ENCODE data around the gene CHRM5. TPM values are rescaled to one million over a fixed set of nuclear protein-coding genes. Genes with fewer than 3 reads are reported as not detected.

CHRM5 gene
- total and polyA plus RNA-seq, 4 donors = 0.01 to 0.23 TPM; not detected in 2

DNA sequence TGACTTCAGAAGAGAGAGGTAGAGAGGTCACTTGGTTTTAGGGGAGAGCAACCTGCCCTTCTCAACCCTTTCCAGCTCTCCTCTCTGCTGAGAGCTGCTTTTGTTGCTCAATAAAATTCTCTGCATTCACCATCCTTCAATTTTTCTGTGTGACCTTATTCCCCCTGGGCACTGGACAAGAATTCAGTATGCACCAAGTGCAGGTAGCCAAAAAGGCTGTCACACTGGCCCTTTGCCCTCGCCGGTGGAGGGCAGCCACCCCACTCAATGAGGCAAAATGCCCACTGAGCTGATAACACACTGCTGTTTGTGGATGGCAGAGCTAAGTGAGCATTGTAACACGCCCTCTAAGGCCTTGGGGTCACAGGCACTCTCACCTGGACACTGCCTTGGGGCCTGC lies 146.4 kb downstream of the CHRM5 start:
- Histone ChIP-seq H3K9ac (ENCODE audit: insufficient read depth in 1 of 2, low read length in 2 of 2) (no peak overlapping the region), H3K4me3 (no peak overlapping the region), H3K27ac (ENCODE audit: low read depth in 1 of 2, low read length in 1 of 2) (no peak overlapping the region), H3K27me3 (ENCODE audit: control insufficient read depth in 3 of 3, insufficient read depth in 3 of 3, low read length in 2 of 3) (no peaks in the 10 kb centered on the region), H3K9me3 (ENCODE audit: control insufficient read depth in 4 of 4, insufficient read depth in 3 of 4, low read length in 3 of 4) (no peaks in the 10 kb centered on the region), H3K36me3 (ENCODE audit: control insufficient read depth in 4 of 4, insufficient read depth in 4 of 4, low read length in 4 of 4) (no peaks in the 10 kb centered on the region), H3K4me1 (ENCODE audit: control insufficient read depth in 5 of 5, insufficient read depth in 5 of 5, low read length in 5 of 5) (no peaks in the 10 kb centered on the region)
- 90 to 100% methylated on average over 3 of the region's 3 CpGs for WGBS, 2 donors
- ATAC-seq (ENCODE audit: insufficient read depth, low FRiP score) (no peak), DNase-seq (no peak)
- TF ChIP-seq, protein P1, sequence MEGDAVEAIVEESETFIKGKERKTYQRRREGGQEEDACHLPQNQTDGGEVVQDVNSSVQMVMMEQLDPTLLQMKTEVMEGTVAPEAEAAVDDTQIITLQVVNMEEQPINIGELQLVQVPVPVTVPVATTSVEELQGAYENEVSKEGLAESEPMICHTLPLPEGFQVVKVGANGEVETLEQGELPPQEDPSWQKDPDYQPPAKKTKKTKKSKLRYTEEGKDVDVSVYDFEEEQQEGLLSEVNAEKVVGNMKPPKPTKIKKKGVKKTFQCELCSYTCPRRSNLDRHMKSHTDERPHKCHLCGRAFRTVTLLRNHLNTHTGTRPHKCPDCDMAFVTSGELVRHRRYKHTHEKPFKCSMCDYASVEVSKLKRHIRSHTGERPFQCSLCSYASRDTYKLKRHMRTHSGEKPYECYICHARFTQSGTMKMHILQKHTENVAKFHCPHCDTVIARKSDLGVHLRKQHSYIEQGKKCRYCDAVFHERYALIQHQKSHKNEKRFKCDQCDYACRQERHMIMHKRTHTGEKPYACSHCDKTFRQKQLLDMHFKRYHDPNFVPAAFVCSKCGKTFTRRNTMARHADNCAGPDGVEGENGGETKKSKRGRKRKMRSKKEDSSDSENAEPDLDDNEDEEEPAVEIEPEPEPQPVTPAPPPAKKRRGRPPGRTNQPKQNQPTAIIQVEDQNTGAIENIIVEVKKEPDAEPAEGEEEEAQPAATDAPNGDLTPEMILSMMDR (IDR thresholded peaks at IDR 0.05; ENCODE audit: control extremely low read depth, extremely low read depth) = no peak

- TF ChIP-seq, protein P1 (IDR thresholded peaks at IDR 0.05; ENCODE audit: control extremely low read depth, extremely low read depth) = no peak
- DNase-seq (no peak), ATAC-seq (ENCODE audit: insufficient read depth, low FRiP score) (no peak)
- no peak overlapping the region for H3K27ac ChIP-seq (ENCODE audit: low read depth in 1 of 2, low read length in 1 of 2)
- no peaks in the 10 kb centered on the region for H3K9me3 ChIP-seq (ENCODE audit: control insufficient read depth in 4 of 4, insufficient read depth in 3 of 4, low read length in 3 of 4)
- 75 to 90% methylated on average over 2 of the region's 2 CpGs for WGBS, 2 donors
- H3K9ac ChIP-seq (ENCODE audit: insufficient read depth in 1 of 2, low read length in 2 of 2) = no peak overlapping the region
- H3K27me3 ChIP-seq (ENCODE audit: control insufficient read depth in 3 of 3, insufficient read depth in 3 of 3, low read length in 2 of 3) = no peaks in the 10 kb centered on the region
- no peaks in the 10 kb centered on the region for H3K36me3 ChIP-seq (ENCODE audit: control insufficient read depth in 4 of 4, insufficient read depth in 4 of 4, low read length in 4 of 4)
- no peak overlapping the region for H3K4me3 ChIP-seq
- no peaks in the 10 kb centered on the region for H3K4me1 ChIP-seq (ENCODE audit: control insufficient read depth in 5 of 5, insufficient read depth in 5 of 5, low read length in 5 of 5)
Observed at GRCh38 chr15:34116620-34117019, 148.3 kb downstream of the CHRM5 start.

Other genes with a start within 250 kb of the CHRM5 start
- 1 to 10 TPM; 7.5 to 9.3 TPM for gene AVEN, start 70.7 kb downstream of the CHRM5 start, total RNA-seq
- gene AVEN, start 70.7 kb downstream of the CHRM5 start, polyA plus RNA-seq = 1 to 10 TPM; 8.5 to 9.3 TPM
- 10 to 100 TPM; 31.7 to 67.5 TPM for gene EMC7, start 133.4 kb downstream of the CHRM5 start, total RNA-seq
- 100 to 1,000 TPM in 1 of 2 donors, 10 to 100 TPM in 1; 95.5 to 116 TPM for gene EMC7, start 133.4 kb downstream of the CHRM5 start, polyA plus RNA-seq
- gene PGBD4, start 133.6 kb downstream of the CHRM5 start, total RNA-seq = 1 to 10 TPM; 1.5 to 1.8 TPM
- gene PGBD4, start 133.6 kb downstream of the CHRM5 start, polyA plus RNA-seq = under 1 TPM; 0.63 to 0.89 TPM
- 100 to 1,000 TPM in 1 of 2 donors, 10 to 100 TPM in 1; 40.3 to 112 TPM for gene KATNBL1, start 241.6 kb downstream of the CHRM5 start, total RNA-seq
- gene KATNBL1, start 241.6 kb downstream of the CHRM5 start, polyA plus RNA-seq = 10 to 100 TPM; 25.7 to 33.6 TPM